Stimulated activated CD4-positive, alpha-beta T cell treated with anti-CD3 and anti-CD28 coated beads, Interleukin-12 subunit alpha, Interleukin-12 subunit beta, amount 100 ng/mL, for 48 hours (primary cell): ENCODE measurements around the gene SLC44A5.
"Not testable (repeated sequence)": the region's sequence is repeated elsewhere in the genome, so short reads cannot be mapped to it uniquely, and the experiment has no call there.

ENCODE experiments used
- DNase-seq, 3 donors: peaks; one replicate each; pipeline ENCODE4 v3.0.0-alpha.2; 2020; ENCODE audit warnings: low read depth in 2 of 3, low spot score in 1 of 3

The SLC44A5 gene

DNA sequence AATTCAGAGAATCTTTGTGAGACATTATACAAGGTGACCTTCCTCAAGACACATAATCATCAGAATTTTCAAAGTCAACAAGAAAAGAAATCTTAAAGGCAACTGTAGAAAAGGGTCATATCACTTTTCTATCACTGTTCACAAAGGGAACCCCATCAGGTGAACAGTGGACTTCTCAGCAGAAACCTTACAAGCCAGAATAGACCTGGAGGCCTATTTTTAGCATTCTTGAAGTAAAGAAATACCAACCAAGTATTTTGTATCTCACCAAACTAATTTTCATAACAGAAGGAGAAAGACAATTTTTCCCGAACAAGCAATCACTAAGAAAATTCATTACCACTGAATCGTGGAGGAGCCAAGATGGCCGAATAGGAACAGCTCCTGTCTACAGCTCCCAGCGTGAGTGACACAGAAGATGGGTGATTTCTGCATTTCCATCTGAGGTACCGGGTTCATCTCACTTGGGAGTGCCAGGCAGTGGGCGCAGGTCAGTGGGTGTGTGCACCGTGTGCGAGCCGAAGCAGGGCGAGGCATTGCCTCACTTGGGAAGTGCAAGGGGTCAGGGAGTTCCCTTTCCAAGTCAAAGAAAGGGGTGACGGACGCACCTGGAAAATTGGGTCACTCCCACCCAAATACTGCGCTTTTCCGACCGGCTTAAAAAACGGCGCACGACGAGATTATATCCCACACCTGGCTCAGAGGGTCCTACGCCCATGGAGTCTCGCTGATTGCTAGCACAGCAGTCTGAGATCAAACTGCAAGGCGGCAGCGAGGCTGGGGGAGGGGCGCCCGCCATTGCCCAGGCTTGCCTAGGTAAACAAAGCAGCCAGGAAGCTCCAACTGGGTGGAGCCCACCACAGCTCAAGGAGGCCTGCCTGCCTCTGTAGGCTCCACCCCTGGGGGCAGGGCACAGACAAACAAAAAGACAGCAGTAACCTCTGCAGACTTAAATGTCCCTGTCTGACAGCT is 235.2 kb downstream of the SLC44A5 start:
- not testable (repeated sequence) for DNase-seq

DNA sequence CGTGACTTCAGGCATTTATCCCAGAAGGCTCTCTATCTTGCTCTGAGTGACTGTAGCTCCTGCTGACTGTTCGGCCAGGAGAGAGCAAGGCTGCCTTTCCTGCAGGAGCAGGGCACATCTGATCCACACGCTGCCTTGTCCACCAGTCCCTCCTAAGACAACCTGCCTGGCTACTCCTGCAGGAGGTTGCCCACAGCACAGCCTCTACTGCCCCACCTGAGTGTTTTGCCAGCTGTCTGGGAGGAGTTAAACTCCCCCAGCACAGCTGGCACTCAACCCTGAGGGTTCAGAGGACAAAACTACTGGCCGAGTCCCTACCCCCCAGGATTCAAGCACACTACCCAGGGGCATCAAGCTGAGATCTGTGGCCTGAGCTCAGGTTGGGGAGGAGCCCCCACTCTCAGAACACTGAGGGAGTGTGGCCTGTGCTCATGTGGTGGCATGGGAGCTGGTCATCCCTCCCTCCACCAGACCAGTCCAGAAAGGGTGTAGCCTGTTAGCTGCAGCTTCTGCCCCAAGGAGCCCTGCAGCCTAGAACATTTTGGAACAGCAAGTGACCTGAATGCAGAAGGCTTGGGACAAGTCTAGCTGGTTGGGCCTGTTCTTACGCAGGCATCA is 237.3 kb downstream of the SLC44A5 start:
- DNase-seq, result no peak

DNA sequence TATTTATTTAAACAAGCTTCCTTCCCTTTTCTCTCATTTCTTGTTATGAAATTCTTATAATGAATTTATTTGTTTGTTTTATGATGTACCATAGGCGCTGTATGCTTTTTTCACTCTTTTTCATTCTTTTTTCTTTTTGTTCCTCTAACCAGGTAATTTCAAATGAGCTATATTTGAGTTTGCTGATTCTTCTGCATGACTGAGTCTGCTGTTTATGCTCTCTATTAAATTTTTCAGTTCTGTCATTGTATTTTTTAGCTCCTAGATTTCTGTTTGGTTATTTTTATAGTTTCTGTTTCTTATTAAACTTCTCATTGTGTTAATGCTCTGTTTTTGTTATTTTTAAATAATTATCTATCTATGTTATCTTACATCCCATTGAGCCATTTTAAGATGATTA is 244.3 kb downstream of the SLC44A5 start:
- DNase-seq, result no peak

DNA sequence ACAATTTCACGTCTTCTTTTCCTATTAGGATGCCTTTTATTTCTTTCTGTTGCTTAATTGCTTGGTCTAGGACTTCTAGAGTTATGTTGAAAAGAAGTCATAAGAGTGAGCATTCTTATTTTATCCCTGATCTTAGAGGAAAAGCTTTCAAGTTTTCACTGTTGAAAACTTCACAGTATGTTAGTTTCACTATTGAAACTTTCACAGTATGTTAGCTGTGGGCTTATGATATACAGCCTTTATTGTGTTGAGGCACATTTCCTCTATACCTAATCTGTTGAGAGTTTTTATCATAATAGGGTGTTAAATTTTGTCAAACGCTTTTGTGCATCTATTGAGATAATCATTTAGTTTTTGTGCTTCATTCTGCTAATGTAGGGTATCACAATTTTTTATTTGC is 249.7 kb downstream of the SLC44A5 start:
- no peak for DNase-seq

- DNase-seq, result not testable (repeated sequence)
These were observed 256.6 kb downstream of the SLC44A5 start for GRCh38 chr1:75354267-75354666.

DNA sequence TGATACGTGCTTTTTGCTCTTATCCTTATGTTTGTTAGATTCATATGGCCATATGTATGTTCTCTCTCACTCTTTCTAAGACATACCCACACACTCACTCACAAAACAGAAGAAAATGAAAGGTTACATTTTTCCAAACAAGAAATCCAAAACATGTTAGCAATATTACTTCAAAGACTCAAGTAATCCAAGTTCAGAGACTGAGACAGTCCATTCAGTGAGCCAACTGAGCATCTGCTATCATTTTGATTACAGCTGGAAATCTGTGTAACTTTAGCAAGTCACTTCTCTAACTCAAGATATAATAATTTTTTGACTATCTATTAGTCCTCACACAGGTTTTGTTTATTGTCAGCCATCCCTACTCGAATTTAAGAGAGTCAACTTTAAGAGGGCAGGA is 257.9 kb downstream of the SLC44A5 start:
- no peak for DNase-seq

GRCh38 chr1:75345538-75346292 is 265.2 kb downstream of the SLC44A5 start:
- no peak for DNase-seq

DNA sequence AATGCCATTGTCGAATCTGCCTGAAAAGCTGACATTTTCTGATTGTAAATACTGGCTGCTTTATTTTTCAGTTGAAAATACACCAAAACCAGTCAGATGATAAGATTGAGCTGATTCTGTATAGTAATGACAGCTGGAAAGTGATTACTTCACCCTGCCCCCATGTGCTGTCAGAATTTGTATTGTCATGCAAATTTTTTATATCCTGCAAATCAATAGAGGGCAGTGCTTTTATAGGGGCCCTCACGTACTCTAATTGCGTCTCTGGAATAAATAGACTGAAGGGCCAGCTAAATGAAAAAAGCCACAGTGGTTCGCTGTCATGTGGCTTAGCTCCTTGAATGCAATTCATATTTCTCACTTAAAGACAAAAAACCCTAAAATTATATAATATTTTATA is 268.1 kb downstream of the SLC44A5 start:
- DNase-seq, result no peak

- DNase-seq, result no peak
These were observed 269.4 kb downstream of the SLC44A5 start for GRCh38 chr1:75341537-75341936.

- no peak for DNase-seq
These were observed 272.1 kb downstream of the SLC44A5 start for GRCh38 chr1:75338616-75339483.

DNA sequence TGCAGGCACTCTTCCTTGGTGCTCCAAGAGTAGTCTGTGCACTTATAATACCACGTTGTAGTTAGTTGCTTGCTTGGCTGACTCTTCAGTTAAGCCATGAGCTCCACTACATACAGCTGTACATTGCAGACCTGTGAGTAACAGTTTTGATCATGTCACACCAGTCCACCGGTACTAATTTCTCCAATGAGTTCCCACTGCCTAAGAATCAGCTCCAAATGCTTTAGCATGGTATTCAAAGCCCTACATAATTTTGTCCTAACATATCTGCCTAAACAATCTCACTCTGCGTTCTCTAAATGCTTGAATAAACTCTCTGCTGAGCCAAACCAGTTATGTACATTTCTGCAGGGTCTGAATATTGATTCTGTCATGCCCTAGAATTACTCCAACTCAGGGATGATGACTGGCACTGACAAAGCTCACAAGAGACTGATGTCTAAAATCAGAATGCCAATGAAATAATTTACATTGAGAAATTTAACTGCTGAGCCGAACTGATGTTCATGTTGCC is 276.0 kb downstream of the SLC44A5 start:
- no peak for DNase-seq

GRCh38 chr1:75330624-75331023 is 280.3 kb downstream of the SLC44A5 start:
- no peak for DNase-seq

DNA sequence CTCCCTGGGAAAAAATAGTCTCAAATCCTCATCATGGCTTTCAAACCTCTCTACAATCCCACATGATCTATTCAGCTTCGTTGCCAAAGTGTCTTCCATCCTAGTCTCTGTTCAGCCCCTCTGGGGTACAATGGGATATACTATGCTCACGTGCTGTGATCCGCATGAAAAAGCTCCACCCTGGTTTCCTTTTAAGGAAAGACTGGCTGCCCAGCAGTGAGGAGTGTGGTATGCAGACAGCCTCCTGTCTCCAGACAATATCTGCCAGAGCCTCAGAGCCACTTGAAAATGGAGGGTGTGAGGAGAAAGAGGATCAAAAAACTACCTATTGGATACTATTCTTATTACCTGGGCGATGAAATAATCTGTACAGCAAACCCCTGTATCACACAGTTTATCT is 282.2 kb downstream of the SLC44A5 start:
- no peak for DNase-seq

- no peak for DNase-seq
These were observed 283.5 kb downstream of the SLC44A5 start for GRCh38 chr1:75327395-75327794.

DNA sequence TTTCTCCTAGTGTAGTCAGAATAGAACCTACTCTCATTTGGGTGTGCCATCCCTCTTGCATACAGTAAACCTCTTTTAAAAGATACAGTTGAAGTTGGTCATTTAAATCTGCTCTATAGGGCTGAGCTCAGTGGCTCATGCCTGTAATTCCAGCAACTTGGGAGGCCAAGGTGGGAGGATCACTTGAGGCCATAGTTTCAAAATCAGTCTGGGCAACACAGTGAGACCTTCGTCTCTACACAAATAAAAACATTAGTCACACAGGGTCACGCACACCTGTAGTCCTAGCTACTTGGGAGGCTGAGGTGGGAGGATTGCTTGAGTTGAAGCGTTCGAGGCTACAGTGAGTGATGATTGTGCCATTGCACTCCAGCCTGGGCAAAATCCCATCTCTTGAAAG is 292.9 kb downstream of the SLC44A5 start:
- DNase-seq, result no peak

- DNase-seq, result no peak
These were observed 294.7 kb downstream of the SLC44A5 start for GRCh38 chr1:75316230-75316629.

GRCh38 chr1:75312620-75313019 is 298.3 kb downstream of the SLC44A5 start:
- DNase-seq, result no peak

DNA sequence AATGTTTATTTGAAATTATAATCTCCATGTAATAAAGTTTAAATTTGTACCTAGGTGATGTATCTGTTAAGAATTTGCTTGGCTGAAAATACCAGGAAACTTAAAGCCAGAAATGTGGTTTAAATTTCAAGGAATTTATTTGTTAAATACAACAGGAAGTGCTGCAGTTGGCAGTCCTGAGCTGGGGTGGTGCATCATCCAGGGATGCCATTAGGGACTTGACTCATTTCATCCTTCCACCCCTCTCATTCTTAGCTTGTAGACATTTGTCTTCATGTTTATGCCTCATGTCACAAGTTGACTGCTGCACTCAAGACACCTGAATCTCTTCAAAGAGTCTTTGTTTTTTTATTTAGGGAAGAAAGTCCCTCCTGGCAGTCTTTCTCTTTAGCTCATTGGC is 300.8 kb downstream of the SLC44A5 start:
- no peak for DNase-seq

DNA sequence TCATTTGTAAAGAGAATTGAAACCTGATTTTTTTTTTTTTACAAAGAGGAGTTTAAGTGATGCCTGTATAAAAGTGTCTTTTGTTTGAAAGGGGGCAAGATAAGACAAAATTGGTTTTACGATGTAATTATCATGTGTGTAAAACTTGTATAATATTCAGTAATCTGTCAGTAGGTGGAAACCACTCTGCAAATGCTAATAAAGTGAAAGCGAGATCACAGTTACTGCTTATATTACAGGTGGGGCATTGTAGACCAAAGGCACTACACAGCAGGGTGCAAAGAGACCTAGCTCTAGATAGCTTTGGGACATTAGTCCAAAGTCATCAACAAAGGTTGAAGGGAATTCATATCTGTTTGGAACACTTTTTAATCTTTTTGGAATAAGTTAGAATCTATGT is 302.5 kb downstream of the SLC44A5 start:
- DNase-seq, result no peak

DNA sequence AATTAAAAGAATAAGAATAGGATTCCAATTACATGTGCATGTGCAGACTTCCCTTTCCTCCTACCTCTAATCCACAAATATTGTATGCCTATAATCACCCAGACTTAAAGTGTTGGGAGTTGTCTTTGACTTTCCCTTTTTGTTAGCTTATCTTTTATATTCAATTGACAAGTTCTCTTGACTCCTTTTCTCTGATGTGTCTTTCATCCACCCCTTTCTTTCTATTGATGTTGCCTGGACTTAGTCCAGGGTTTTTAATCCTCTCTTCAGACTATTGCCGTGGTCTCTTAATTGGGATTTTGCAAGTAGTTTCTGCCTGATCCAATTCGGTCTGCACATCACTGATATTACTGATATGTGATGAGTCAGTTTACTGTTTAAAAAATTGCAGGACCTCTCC is 305.9 kb downstream of the SLC44A5 start:
- DNase-seq, result no peak

GRCh38 chr1:75293270-75293669 is 317.6 kb downstream of the SLC44A5 start:
- no peak for DNase-seq
